ENCODE results near the gene VPS35.

VPS35 gene

DNA sequence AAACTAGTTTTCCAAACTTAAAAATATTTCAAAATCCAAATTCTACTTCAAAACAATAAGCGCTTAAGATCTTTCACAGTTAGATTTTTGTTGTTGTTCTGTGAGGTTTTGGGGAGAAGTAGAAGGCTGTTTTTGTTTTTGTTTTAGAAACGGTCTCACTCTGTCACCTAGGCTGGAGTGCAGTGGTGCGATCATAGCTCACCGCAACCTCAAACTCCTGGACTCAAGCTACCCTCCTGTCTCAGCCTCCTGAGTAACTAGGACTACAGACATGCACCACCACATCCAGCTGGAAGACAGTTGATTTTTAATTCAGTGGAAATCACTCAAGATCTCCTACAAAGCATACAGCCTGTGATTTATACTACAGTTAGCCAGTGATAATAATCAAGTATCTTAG is 70.5 kb downstream of the VPS35 start:
- Histone ChIP-seq H3K36me3 (ENCODE audit: control insufficient read depth, insufficient read depth, low read length) (peaks cover 16% of the 10 kb centered on the region), H3K9me3 (ENCODE audit: control insufficient read depth, low read length) (no peaks in the 10 kb centered on the region), H3K27ac (ENCODE audit: insufficient read depth, low read depth, low read length, poor library complexity, severe bottlenecking) (no peak overlapping the region), H3K27me3 (ENCODE audit: control insufficient read depth, insufficient read depth, low read length, poor library complexity, severe bottlenecking) (no peaks in the 10 kb centered on the region), H3K4me3 (ENCODE audit: insufficient read depth, low read depth, low read length) (no peak overlapping the region), H3K4me1 (ENCODE audit: control insufficient read depth, insufficient read depth, low read length) (no peaks in the 10 kb centered on the region)
- 94 to 97% methylated on average over 3 of the region's 4 CpGs for WGBS, 2 experiments

DNA sequence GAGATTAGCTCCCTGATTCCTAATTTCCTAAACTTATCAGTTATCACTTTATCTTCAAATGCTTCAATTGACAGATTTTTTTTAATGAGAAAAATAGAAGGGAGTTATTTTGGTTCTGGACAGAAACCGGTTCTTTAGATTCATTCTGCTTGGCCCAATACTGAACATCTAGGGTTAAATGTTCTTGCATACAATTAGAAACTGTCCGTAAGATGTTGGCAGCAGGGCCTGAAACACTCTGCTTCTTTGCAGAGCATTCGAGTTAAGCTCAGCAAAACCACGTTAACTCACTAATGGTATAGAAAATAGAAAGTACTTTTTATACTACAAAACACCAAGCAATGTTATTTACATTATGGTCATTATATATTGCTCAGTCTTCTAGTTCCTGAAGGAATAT is 75.0 kb downstream of the VPS35 start:
- no peaks in the 10 kb centered on the region for H3K4me1 ChIP-seq (ENCODE audit: control insufficient read depth, insufficient read depth, low read length)
- H3K9me3 ChIP-seq (ENCODE audit: control insufficient read depth, low read length): no peaks in the 10 kb centered on the region
- no peak overlapping the region for H3K4me3 ChIP-seq (ENCODE audit: insufficient read depth, low read depth, low read length)
- peaks cover 23% of the 10 kb centered on the region for H3K36me3 ChIP-seq (ENCODE audit: control insufficient read depth, insufficient read depth, low read length)
- 92 to 96% methylated on average over 3 of the region's 4 CpGs for WGBS, 2 experiments
- no peaks in the 10 kb centered on the region for H3K27me3 ChIP-seq (ENCODE audit: control insufficient read depth, insufficient read depth, low read length, poor library complexity, severe bottlenecking)
- no peak overlapping the region for H3K27ac ChIP-seq (ENCODE audit: insufficient read depth, low read depth, low read length, poor library complexity, severe bottlenecking)

DNA sequence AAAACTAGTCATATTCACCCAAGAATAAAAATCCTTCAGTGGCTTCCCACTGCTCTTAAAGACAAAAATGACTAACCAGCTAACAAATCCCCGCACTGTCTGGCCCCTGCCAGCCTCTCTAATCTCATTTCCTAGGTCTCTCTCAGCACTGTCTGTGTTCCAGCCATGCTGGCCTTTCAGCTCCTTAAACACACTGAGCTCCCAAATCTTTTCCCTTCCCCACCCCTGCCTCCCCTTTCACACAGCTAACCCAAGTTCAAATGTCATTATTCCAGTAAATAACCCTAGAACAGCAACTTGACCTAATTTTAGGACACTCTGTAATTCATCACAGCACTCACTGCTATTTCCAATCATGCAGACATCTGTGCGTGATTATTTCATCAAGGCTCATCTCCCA is 75.6 kb downstream of the VPS35 start:
- Histone ChIP-seq H3K9me3 (ENCODE audit: control insufficient read depth, low read length) (no peaks in the 10 kb centered on the region), H3K4me3 (ENCODE audit: insufficient read depth, low read depth, low read length) (no peak overlapping the region), H3K36me3 (ENCODE audit: control insufficient read depth, insufficient read depth, low read length) (peaks cover 18% of the 10 kb centered on the region), H3K27ac (ENCODE audit: insufficient read depth, low read depth, low read length, poor library complexity, severe bottlenecking) (no peak overlapping the region), H3K4me1 (ENCODE audit: control insufficient read depth, insufficient read depth, low read length) (no peaks in the 10 kb centered on the region), H3K27me3 (ENCODE audit: control insufficient read depth, insufficient read depth, low read length, poor library complexity, severe bottlenecking) (no peaks in the 10 kb centered on the region)
- WGBS, 2 experiments: 91 to 93% methylated on average over 2 of the region's 2 CpGs

DNA sequence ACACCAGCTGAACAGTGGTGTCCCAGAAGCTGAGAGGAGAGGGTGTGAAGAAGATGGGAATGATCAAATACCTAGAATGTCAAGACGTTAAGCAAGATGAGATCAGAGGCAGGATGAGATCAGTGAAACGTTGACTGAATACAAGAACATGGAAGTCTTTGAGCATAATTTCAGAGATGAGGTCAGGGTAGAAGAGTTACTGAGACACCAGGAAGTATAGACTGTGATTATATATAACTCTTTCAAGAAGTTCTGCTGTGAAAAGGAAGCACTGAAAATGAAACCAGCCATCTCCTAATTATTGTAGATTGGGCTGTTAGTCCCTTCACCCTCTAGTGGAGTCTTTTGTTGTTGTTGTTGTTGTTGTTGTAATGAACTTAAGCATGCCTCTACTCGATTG is 76.9 kb downstream of the VPS35 start:
- H3K36me3 ChIP-seq (ENCODE audit: control insufficient read depth, insufficient read depth, low read length): peaks cover 22% of the 10 kb centered on the region

GRCh38 chr16:46607529-46607928 is 81.4 kb downstream of the VPS35 start:
- WGBS, 2 experiments: no CpG with 5 or more reads among the region's 1 CpG
- peaks cover 12% of the 10 kb centered on the region for H3K36me3 ChIP-seq (ENCODE audit: control insufficient read depth, insufficient read depth, low read length)
- no peaks in the 10 kb centered on the region for H3K9me3 ChIP-seq (ENCODE audit: control insufficient read depth, low read length)
- no peaks in the 10 kb centered on the region for H3K27me3 ChIP-seq (ENCODE audit: control insufficient read depth, insufficient read depth, low read length, poor library complexity, severe bottlenecking)
- no peak overlapping the region for H3K27ac ChIP-seq (ENCODE audit: insufficient read depth, low read depth, low read length, poor library complexity, severe bottlenecking)
- H3K4me1 ChIP-seq (ENCODE audit: control insufficient read depth, insufficient read depth, low read length): no peaks in the 10 kb centered on the region
- H3K4me3 ChIP-seq (ENCODE audit: insufficient read depth, low read depth, low read length): no peak overlapping the region

More for the DNA sequence above, 76.9 kb downstream of the VPS35 start:
- WGBS, 2 experiments: 87 to 92% methylated on average over 3 of the region's 3 CpGs
- no peak overlapping the region for H3K4me3 ChIP-seq (ENCODE audit: insufficient read depth, low read depth, low read length)
- H3K4me1 ChIP-seq (ENCODE audit: control insufficient read depth, insufficient read depth, low read length): no peaks in the 10 kb centered on the region
- H3K27ac ChIP-seq (ENCODE audit: insufficient read depth, low read depth, low read length, poor library complexity, severe bottlenecking): no peak overlapping the region
- no peaks in the 10 kb centered on the region for H3K27me3 ChIP-seq (ENCODE audit: control insufficient read depth, insufficient read depth, low read length, poor library complexity, severe bottlenecking)
- no peaks in the 10 kb centered on the region for H3K9me3 ChIP-seq (ENCODE audit: control insufficient read depth, low read length)

DNA sequence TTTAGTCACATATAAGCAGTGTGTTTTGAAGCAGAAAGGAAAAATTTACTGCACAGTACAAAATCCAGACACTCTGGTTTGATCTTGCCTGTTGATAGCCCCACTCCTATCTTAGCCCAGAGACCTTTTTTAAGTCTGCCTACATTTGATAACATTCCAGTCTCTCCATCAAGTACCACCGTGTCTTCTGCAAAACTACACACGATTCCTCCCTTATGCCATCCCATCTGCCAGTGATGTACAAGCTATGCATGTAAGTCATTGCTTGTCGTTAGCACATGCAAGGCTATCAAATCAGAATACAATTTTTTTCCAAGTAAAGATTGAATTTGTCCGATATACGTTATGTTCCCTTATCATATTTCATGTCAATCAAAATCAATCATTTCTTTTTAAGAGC is 82.7 kb downstream of the VPS35 start:
- 97 to 99% methylated on average over 5 of the region's 5 CpGs for WGBS, 2 experiments
- Histone ChIP-seq H3K4me1 (ENCODE audit: control insufficient read depth, insufficient read depth, low read length) (no peaks in the 10 kb centered on the region), H3K36me3 (ENCODE audit: control insufficient read depth, insufficient read depth, low read length) (peaks cover 7% of the 10 kb centered on the region), H3K27me3 (ENCODE audit: control insufficient read depth, insufficient read depth, low read length, poor library complexity, severe bottlenecking) (no peaks in the 10 kb centered on the region), H3K9me3 (ENCODE audit: control insufficient read depth, low read length) (no peaks in the 10 kb centered on the region), H3K4me3 (ENCODE audit: insufficient read depth, low read depth, low read length) (no peak overlapping the region), H3K27ac (ENCODE audit: insufficient read depth, low read depth, low read length, poor library complexity, severe bottlenecking) (no peak overlapping the region)

Measured in ectodermal cell (in vitro differentiated cells).